ENCODE measurements around the gene ANKRD34A. TPM values are rescaled to one million over a fixed set of nuclear protein-coding genes. Genes with fewer than 3 reads are reported as not detected.

Gene ANKRD34A
- total and polyA plus RNA-seq, 2 of the 8 experiments (the other 6 are each of a cell fraction or from before 2014, with no cell fraction given), result 0.15 to 0.20 TPM

DNA sequence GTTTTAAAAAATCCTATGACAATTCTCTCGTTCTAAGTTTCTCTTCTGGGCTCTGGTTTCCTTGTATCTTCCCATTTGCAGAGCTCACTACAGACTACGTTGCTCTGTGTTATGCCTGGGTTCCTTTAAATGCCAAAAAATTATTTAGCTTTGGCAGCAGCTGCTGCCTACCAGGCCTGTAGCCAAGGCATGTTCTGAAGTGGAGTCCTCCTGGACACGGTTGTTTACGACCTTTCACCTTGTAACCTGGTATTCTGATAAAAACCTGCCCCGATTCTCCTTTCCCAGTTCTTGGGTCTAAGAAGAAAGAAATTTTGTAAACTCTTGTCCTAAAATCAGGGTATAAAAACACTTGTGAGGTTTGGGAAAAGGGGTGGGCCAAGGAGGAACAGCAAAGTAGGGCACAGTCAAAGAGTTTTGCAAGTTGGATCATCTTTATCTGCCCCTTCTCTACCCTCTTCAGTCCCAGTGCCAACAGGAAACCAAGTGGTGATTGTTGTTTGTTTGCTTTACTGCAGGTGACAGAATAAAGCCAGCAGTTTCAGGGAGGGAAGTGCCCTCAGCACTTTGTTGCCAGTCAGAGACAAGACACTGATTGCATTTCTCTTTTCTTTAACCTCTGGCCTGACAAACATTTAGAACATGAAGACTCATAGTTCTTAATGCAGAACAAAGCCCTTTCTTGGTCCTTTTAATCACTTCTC lies 35.1 kb upstream of the ANKRD34A start (continued):
- no peak for TF ChIP-seq E2F6 (IDR thresholded peaks at IDR 0.05)

All from H1 (cell line).